IPS-20b (cell line): ENCODE measurements around the gene RGSL1.

Experiments used
- H3K27ac ChIP-seq: one replicate; pipeline ENCODE4 v1.5.1; 2013; ENCODE audit warnings: low read length
- H3K27me3 ChIP-seq: 2 replicates; pipeline ENCODE4 v1.6.1; 2013; ENCODE audit warnings: mild to moderate bottlenecking, low read length, inconsistent platforms; ENCODE audit not compliant: insufficient read depth
- H3K36me3 ChIP-seq: 2 replicates; pipeline ENCODE4 v1.6.1; 2013; ENCODE audit warnings: low read depth, mild to moderate bottlenecking, inconsistent platforms, low read length, moderate library complexity; ENCODE audit not compliant: insufficient read depth
- H3K4me1 ChIP-seq: 2 replicates; pipeline ENCODE4 v1.6.1; 2013; ENCODE audit warnings: mild to moderate bottlenecking, control low read depth, inconsistent platforms, low read length, moderate library complexity; ENCODE audit not compliant: insufficient read depth
- H3K4me3 ChIP-seq: 2 replicates; pipeline ENCODE4 v1.5.1; 2013; ENCODE audit warnings: mild to moderate bottlenecking, low read length, inconsistent platforms
- H3K9ac ChIP-seq: 2 replicates; pipeline ENCODE4 v1.6.1; 2013; ENCODE audit warnings: low read depth, mild to moderate bottlenecking, inconsistent platforms, low read length, moderate library complexity
- H3K9me3 ChIP-seq: 2 replicates; pipeline ENCODE4 v1.6.1; 2013; ENCODE audit warnings: mild to moderate bottlenecking, low read depth, low read length, inconsistent platforms; ENCODE audit not compliant: insufficient read depth

RGSL1 gene

DNA sequence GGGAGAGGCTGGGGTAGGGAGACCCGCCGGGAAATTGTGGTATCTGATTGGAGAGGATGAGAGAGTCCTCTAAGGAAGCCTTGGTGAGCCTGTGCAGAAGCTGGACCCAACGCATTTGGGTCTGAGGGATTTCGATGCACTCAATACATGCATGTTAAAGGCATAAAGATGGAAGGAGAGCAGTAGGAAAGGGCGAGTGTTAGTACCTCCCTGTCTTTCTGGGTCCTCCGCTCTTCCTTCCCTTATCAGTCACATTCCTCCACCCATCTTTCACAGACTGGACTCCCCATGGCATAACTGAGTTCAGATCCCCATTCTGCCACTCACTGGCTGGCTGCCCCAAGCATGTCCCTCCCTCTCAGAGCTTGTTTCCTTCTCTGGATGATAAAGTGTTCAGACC, 147.0 kb downstream of the RGSL1 start:
- no peak overlapping the region for H3K4me3 ChIP-seq
- peaks cover 23% of the 10 kb centered on the region; the same call in 1 of the 2 replicates for H3K36me3 ChIP-seq
- no peaks in the 10 kb centered on the region for H3K27me3 ChIP-seq
- H3K4me1 ChIP-seq: no peaks in the 10 kb centered on the region; the same call in 1 of the 2 replicates
- H3K9me3 ChIP-seq: no peaks in the 10 kb centered on the region
- no peak overlapping the region for H3K9ac ChIP-seq
- H3K27ac ChIP-seq: no peak overlapping the region

DNA sequence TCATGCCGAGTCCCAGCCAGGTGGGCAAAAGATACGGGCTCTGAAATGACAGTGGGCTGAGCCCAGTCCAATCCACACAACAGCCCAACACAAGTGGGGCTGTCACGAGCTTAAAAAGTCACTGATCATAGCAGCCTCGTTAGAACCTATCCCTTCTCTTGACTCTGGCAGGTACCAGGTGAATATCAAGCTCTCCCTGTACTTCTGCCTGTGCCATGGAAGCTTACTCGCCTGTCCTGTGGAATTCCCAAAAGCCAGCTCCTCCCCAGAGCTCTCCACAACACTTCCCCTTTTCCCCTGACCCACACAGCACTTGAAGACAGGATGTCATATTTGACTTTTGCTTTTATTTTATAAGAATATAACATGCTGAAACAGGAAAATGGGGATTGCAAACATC, 148.3 kb downstream of the RGSL1 start:
- peaks cover 3% of the 10 kb centered on the region; the same call in 1 of the 2 replicates for H3K4me1 ChIP-seq
- no peaks in the 10 kb centered on the region for H3K9me3 ChIP-seq
- H3K27me3 ChIP-seq: peaks cover 10% of the 10 kb centered on the region
- H3K27ac ChIP-seq: no peak overlapping the region
- H3K4me3 ChIP-seq: no peak overlapping the region
- no peak overlapping the region for H3K9ac ChIP-seq
- peaks cover 23% of the 10 kb centered on the region; the same call in 1 of the 2 replicates for H3K36me3 ChIP-seq

DNA sequence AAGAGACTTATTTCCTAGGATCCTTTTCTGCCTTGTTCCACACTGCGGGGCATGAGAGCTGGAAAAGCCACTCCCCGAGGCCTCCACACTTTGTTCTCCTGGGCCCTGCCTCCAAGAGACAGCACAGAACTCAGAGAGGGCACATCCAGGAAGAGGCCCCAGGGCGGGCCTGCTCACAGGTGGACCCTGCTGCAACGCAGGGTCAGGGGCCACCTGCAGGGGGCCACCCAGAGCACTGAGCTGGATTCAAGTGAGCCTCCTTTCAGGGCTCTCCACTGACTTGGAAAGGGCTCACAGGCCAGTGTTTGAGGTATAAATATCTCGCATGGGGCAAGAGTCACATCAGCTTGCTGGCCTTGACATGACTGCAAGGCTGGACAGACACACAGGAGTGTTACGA, 149.4 kb downstream of the RGSL1 start:
- no peak overlapping the region for H3K27ac ChIP-seq
- no peak overlapping the region for H3K9ac ChIP-seq
- H3K4me3 ChIP-seq: no peak overlapping the region
- H3K27me3 ChIP-seq: peaks cover 20% of the 10 kb centered on the region
- peaks cover 8% of the 10 kb centered on the region; the same call in 1 of the 2 replicates for H3K4me1 ChIP-seq
- H3K9me3 ChIP-seq: no peaks in the 10 kb centered on the region
- H3K36me3 ChIP-seq: peaks cover 23% of the 10 kb centered on the region; the same call in 1 of the 2 replicates

DNA sequence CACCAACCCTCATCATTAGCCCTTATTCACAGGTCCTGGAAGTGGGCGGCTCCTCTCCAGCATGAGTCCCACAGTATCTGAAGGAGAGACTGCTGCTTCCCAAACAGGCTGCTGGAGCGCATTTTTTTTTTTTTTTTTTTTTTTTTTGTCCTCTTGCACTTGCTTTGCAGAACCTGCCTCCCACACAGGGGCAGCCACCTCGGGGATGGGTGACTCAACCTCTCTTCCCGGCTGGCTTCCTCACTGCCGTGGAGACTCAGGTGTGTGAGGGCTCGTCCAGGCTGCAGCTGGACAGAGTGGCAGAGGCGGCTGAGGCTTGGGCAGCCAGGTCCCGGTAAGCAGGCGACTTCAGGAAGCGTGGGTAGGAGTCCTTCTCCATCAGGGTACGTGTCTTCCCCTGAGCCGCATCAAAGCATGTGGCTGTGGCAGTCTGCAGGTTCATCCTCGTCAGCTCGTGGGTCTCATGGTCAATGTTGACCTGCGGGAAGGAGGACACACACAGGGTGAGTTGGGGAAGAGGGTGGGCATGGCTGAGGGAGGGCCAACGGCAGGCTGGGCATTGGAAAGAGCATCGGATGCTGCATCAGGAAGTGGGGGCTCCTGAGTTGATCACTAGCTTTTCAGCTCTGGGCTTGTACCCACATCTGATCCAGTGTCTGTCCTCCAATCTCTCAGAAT, 150.2 kb downstream of the RGSL1 start:
- H3K36me3 ChIP-seq: peaks cover 23% of the 10 kb centered on the region; the same call in 1 of the 2 replicates
- no peak overlapping the region for H3K27ac ChIP-seq
- no peak overlapping the region for H3K9ac ChIP-seq
- peaks cover 28% of the 10 kb centered on the region for H3K27me3 ChIP-seq
- H3K9me3 ChIP-seq: no peaks in the 10 kb centered on the region
- H3K4me3 ChIP-seq: no peak overlapping the region
- H3K4me1 ChIP-seq: peaks cover 8% of the 10 kb centered on the region; the same call in 1 of the 2 replicates

DNA sequence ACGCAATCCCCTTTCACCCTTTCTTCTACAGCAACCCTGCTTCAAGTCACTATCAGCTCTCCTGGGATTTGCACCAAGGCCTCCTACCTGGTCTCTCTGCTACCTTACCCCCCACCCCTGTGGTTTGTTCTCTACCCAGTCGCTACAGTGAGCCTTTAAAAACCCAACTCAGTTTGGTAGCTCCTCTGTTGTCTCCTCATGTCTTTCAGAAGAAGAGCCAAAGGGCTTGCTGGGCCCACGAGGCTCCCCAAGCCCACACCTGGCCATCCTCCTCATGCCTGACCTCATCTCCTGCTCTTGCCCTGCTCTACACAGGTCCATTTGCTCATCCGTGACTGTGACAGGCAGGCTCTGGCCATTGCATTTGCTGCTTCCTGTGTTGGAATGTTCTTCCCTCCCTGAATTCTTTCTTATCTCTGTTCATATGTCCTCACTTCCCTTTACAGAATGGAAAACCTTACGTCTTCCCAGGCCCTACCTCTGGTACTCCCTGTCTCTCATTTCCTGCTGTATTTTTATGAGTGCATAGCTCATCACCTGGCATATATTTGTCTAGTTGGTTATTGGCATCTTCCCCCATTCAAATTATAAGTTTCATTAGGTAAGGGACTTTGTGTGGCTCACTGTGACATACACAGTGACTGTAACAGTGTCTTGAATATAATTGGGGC, 150.9 kb downstream of the RGSL1 start:
- Histone ChIP-seq H3K27ac (no peak overlapping the region), H3K36me3 (peaks cover 23% of the 10 kb centered on the region; the same call in 1 of the 2 replicates), H3K4me1 (peaks cover 8% of the 10 kb centered on the region; the same call in 1 of the 2 replicates), H3K27me3 (peaks cover 35% of the 10 kb centered on the region), H3K4me3 (no peak overlapping the region), H3K9ac (no peak overlapping the region), H3K9me3 (no peaks in the 10 kb centered on the region)

DNA sequence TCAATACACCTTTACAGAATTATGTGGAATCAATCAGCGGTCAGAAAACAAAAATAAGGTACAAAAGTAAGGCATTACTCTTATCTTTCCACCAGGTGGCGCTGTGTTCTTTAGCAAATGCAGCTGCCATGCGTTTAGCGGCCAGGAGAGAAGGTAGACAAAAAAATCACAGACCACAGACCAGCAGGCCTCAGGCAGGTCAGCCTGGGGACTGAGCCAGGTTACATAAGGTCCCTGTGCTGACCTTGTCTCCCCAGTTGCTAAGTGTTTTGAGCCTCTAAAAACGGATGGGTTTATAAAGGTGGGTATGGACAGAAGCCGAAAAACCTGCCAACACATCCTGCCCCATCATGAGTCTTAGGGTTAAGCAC, 151.5 kb downstream of the RGSL1 start:
- H3K4me1 ChIP-seq: peaks cover 8% of the 10 kb centered on the region; the same call in 1 of the 2 replicates
- H3K9me3 ChIP-seq: no peaks in the 10 kb centered on the region
- peaks cover 39% of the 10 kb centered on the region for H3K27me3 ChIP-seq
- H3K9ac ChIP-seq: no peak overlapping the region
- H3K4me3 ChIP-seq: no peak overlapping the region
- H3K36me3 ChIP-seq: peaks cover 23% of the 10 kb centered on the region; the same call in 1 of the 2 replicates
- no peak overlapping the region for H3K27ac ChIP-seq

DNA sequence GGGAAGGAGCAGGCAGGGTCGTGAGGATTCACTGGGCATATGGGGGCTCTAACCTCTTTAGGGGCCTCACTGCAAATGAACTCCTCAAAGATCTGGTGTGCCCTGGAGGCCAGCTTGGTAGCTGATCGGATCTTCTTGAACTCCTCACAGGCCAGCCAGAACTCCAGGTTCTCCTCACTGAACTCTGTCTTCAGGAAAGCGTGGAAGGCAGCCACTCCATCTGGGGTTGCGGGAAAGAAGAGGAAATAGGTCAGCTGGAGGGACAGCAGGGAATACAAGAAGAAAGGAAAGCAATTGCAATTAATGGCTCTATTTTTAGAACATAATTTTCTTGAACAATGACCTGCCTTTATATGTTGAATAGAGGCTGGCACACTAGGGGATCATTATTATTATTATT, 152.0 kb downstream of the RGSL1 start:
- H3K27ac ChIP-seq: no peak overlapping the region
- H3K27me3 ChIP-seq: peaks cover 44% of the 10 kb centered on the region
- peaks cover 23% of the 10 kb centered on the region; the same call in 1 of the 2 replicates for H3K36me3 ChIP-seq
- H3K9ac ChIP-seq: no peak overlapping the region
- H3K9me3 ChIP-seq: no peaks in the 10 kb centered on the region
- no peak overlapping the region for H3K4me3 ChIP-seq
- H3K4me1 ChIP-seq: peaks cover 8% of the 10 kb centered on the region; the same call in 1 of the 2 replicates

DNA sequence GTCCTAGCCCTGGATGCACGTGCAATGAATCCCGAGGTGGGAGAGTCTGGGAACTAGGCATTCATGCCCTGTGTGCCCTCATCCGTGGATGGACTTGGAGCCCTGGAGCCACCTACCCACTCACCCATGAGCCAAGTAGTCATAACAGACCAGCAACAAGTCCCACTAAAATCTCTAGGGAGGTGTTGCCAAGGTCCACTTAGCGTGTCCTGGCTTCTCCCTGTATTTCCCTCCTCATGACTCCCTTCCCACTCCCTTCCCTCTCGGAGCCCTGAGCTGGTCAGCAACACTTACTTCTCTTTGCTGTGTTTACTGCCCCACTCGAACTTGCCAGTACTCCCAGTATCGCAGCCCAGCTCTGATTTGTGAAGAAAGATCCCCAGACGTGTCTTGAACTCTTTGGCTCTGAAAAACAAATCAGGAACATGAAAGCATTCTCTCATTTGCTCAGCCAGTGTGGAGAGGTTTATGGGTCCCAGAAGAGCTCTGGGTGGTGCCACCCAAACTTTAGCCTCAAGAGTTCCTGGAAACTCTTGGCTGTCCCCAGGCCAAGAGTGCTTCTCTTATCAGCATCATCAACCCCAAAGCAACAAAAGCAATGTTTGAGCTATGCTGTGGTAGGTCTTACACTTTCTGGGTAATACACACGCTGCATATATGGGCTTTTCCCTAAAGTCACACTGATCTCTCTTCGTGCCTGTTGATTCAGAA, 153.1 kb downstream of the RGSL1 start:
- Histone ChIP-seq H3K9ac (peak overlapping the region; percentile 55; the same call in 1 of the 2 replicates), H3K9me3 (no peaks in the 10 kb centered on the region), H3K27ac (no peak overlapping the region), H3K4me1 (peaks cover 8% of the 10 kb centered on the region; the same call in 1 of the 2 replicates), H3K36me3 (peaks cover 23% of the 10 kb centered on the region; the same call in 1 of the 2 replicates), H3K4me3 (peak overlapping the region; percentile 70; the same call in 1 of the 2 replicates), H3K27me3 (peaks cover 50% of the 10 kb centered on the region)

DNA sequence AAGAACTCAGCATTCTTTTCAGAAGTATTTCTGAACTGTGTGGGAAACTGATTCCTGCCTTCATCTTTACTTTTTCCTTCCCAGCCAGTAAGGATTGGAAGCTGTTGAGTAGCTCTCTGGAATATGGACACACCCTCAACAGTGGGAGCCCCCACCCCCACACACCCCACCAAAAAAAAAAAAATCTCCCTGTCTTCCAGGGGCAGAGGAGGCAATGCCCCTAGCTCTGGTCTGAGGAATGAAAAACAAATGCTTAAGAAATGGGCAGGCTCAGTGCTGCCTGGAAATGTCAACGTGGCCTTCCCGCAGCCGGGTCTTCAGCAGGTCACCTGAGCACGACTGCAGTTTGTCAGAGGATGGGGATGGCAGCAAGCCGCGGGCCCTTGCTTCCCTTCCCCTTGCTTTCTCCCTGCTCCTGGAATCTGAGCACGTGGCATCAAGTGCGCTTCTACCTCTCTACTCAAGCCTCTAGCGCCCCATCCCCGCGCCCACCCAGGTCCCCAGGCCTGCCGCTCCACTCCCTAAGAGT, 153.8 kb downstream of the RGSL1 start:
- peaks cover 54% of the 10 kb centered on the region for H3K27me3 ChIP-seq
- peaks cover 23% of the 10 kb centered on the region; the same call in 1 of the 2 replicates for H3K36me3 ChIP-seq
- H3K9ac ChIP-seq: peak overlapping the region; percentile 55; the same call in 1 of the 2 replicates
- no peaks in the 10 kb centered on the region for H3K9me3 ChIP-seq
- peak overlapping the region; percentile 70; the same call in 1 of the 2 replicates for H3K4me3 ChIP-seq
- no peak overlapping the region for H3K27ac ChIP-seq
- peaks cover 8% of the 10 kb centered on the region; the same call in 1 of the 2 replicates for H3K4me1 ChIP-seq

DNA sequence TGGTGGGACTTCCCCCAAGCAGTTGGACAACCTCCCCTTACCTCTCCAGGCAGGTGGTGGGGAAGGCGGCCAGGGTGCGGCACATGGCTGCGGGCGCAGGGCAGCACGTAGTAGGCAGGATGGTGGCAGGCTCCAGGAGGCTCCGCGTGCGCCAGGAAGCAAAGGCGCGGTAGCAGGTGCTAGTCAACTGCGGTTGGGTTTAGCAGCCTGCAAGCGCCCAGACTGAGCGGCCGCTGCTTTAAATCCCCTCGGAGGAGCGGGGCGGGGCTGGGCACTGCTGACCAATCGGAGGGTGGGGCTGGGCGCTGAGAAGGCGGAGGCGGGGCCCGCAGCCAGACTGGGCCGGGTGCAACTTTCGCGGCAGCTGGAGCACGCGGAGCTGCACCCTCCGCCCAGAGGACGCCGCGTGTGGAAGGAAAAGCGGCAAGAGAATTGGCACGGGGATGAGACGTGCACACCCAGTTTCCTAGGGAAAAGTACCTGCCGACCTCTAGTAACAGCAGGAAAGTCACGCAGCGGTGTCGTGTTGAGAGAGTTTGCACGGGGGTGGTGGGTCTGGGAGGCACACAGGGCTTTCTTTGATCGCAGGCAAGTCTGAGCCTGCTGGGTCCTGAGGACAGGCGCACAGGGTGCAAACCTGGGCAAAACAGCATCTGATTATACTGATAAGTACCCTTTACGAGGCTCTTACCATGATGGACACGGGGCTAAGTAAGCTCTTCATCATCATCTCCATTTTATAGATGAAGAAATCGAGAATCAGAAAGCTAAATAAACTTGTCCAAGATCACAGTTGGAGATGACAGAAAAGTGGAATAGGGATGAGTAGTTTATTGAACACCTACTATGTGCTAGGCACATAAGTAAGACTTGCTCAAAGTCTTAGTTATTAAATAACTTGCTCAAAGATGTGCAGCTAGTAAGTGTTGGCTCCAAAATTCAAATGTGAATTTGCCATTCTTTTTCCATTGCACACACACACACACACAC, 154.5 kb downstream of the RGSL1 start, which contains the start of gene RGS16:
RGS16 (minus strand) TSS at position 215 of the 990 bp plus-strand sequence; CDS start at position 85, 130 bp downstream.
- Histone ChIP-seq H3K9me3 (no peaks in the 10 kb centered on the region), H3K36me3 (peaks cover 22% of the 10 kb centered on the region; the same call in 1 of the 2 replicates), H3K9ac (peak within 1 kb of the TSS; percentile 55; the same call in 1 of the 2 replicates), H3K4me1 (peaks cover 8% of the 10 kb centered on the region; the same call in 1 of the 2 replicates), H3K4me3 (peak within 1 kb of the TSS; percentile 70; the same call in 1 of the 2 replicates), H3K27ac (no peak within 1 kb of the TSS), H3K27me3 (peaks cover 57% of the 10 kb centered on the region)
